ENCODE data around the gene TBX10.

GRCh38 chr11:67636962-67637361 is 2.6 kb downstream of the TBX10 start:
- TF ChIP-seq EZH2phosphoT487 (IDR thresholded peaks at IDR 0.05; ENCODE audit: insufficient read depth, low read depth) (no peak), EZH2 (IDR thresholded peaks at IDR 0.05; ENCODE audit: insufficient read depth, poor library complexity, severe bottlenecking) (no peak)
